Right lobe of liver (tissue), 4 donors: ENCODE results near the gene TRAPPC2.

ENCODE experiments used
- POLR2A ChIP-seq: fragments of 450-650 bp; IDR thresholded peaks from one replicate; pipeline ENCODE4 v1.6.1; 2017; ENCODE audit warnings: antibody characterized with exemption, mild to moderate bottlenecking
- TF ChIP-seq, protein P1 (sequence below), 4 donors: fragments of 200-600 bp in 3 of 4; fragments of 450-650 bp in 1 of 4; IDR thresholded peaks; one replicate each; pipeline versions ENCODE4 v1.5.1 to v1.8.0; 2016 to 2022; ENCODE audit warnings: antibody characterized with exemption in 4 of 4, mild to moderate bottlenecking in 2 of 4
- donor health status: DM: no; HTN: no; CAD: no.
- donor health status: DM: no; HTN: no; CAD: no.
- donor health status: DM: no; HTN: yes; CAD: no.

DNA sequence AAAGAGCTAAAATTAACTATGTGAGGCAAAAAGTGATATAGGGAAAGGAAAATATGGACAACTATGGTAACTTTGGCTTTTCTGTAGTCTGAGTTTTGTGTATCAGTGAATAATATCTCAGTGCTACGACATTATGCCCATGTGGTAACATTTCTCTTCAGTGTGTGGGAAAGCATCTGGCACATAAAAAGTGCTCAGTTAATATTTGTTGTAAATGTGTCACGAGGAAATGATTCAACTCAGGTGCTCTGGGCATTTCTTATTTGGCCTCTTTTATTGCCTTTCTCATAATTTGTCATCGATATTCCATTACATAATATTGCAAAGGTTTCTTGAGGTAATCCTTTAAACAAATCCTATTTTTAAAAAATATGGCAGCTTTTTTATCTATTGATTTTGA, 17.7 kb upstream of the TRAPPC2 start:
- TF ChIP-seq, protein P1, sequence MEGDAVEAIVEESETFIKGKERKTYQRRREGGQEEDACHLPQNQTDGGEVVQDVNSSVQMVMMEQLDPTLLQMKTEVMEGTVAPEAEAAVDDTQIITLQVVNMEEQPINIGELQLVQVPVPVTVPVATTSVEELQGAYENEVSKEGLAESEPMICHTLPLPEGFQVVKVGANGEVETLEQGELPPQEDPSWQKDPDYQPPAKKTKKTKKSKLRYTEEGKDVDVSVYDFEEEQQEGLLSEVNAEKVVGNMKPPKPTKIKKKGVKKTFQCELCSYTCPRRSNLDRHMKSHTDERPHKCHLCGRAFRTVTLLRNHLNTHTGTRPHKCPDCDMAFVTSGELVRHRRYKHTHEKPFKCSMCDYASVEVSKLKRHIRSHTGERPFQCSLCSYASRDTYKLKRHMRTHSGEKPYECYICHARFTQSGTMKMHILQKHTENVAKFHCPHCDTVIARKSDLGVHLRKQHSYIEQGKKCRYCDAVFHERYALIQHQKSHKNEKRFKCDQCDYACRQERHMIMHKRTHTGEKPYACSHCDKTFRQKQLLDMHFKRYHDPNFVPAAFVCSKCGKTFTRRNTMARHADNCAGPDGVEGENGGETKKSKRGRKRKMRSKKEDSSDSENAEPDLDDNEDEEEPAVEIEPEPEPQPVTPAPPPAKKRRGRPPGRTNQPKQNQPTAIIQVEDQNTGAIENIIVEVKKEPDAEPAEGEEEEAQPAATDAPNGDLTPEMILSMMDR (IDR thresholded peaks at IDR 0.05), result no peak
- TF ChIP-seq POLR2A, result no peak
